ENCODE measurements around the gene TMEM144.
"Not testable (repeated sequence)": the region's sequence is repeated elsewhere in the genome, so short reads cannot be mapped to it uniquely, and the experiment has no call there.

The TMEM144 gene

GRCh38 chr4:158192439-158193158 is 17.7 kb upstream of the TMEM144 start:
- no peak for DNase-seq (ENCODE audit: low spot score)

- DNase-seq (ENCODE audit: low spot score) = peak; percentile 87
These were observed 17.0 kb upstream of the TMEM144 start for GRCh38 chr4:158193171-158193749.

GRCh38 chr4:158195297-158195696 is 15.0 kb upstream of the TMEM144 start:
- no peak for DNase-seq (ENCODE audit: low spot score)

GRCh38 chr4:158197194-158197776 is 13.0 kb upstream of the TMEM144 start:
- no peak for DNase-seq (ENCODE audit: low spot score)

- DNase-seq (ENCODE audit: low spot score) = no peak
These were observed 10.1 kb upstream of the TMEM144 start for GRCh38 chr4:158200214-158200613.

- no peak for DNase-seq (ENCODE audit: low spot score)
These were observed 9.0 kb upstream of the TMEM144 start for GRCh38 chr4:158201322-158201721.

GRCh38 chr4:158201876-158202275 is 8.4 kb upstream of the TMEM144 start:
- no peak for DNase-seq (ENCODE audit: low spot score)

GRCh38 chr4:158202481-158202880 is 7.8 kb upstream of the TMEM144 start:
- DNase-seq (ENCODE audit: low spot score) = no peak

GRCh38 chr4:158203436-158203835 is 6.8 kb upstream of the TMEM144 start:
- DNase-seq (ENCODE audit: low spot score) = no peak

GRCh38 chr4:158203929-158204328 is 6.4 kb upstream of the TMEM144 start:
- no peak for DNase-seq (ENCODE audit: low spot score)

GRCh38 chr4:158208963-158209640 is 1.2 kb upstream of the TMEM144 start:
- DNase-seq (ENCODE audit: low spot score) = no peak

- DNase-seq (ENCODE audit: low spot score) = no peak
These were observed 936 bp downstream of the TMEM144 start for GRCh38 chr4:158211222-158211621.

GRCh38 chr4:158213466-158213865 is 3.2 kb downstream of the TMEM144 start:
- no peak for DNase-seq (ENCODE audit: low spot score)

- DNase-seq (ENCODE audit: low spot score) = no peak
These were observed 4.6 kb downstream of the TMEM144 start for GRCh38 chr4:158214856-158215255.

- no peak for DNase-seq (ENCODE audit: low spot score)
These were observed 7.5 kb downstream of the TMEM144 start for GRCh38 chr4:158217763-158218162.

- no peak for DNase-seq (ENCODE audit: low spot score)
These were observed 9.3 kb downstream of the TMEM144 start for GRCh38 chr4:158219623-158220022.

- not testable (repeated sequence) for DNase-seq (ENCODE audit: low spot score)
These were observed 14.0 kb downstream of the TMEM144 start for GRCh38 chr4:158224318-158224717.

GRCh38 chr4:158224999-158225398 is 14.7 kb downstream of the TMEM144 start:
- not testable (repeated sequence) for DNase-seq (ENCODE audit: low spot score)

- DNase-seq (ENCODE audit: low spot score) = not testable (repeated sequence)
These were observed 17.6 kb downstream of the TMEM144 start for GRCh38 chr4:158227880-158228279.

- DNase-seq (ENCODE audit: low spot score) = not testable (repeated sequence)
These were observed 18.1 kb downstream of the TMEM144 start for GRCh38 chr4:158228399-158228798.

- peak; percentile 92 for DNase-seq (ENCODE audit: low spot score)
These were observed 19.5 kb downstream of the TMEM144 start for GRCh38 chr4:158229768-158230167.

GRCh38 chr4:158234671-158235070 is 24.4 kb downstream of the TMEM144 start:
- DNase-seq (ENCODE audit: low spot score) = no peak
